Activated CD4-positive, alpha-beta T cell treated with anti-CD3 and anti-CD28 coated beads, Interleukin-2, Interleukin-4, amounts not matched to agents 100 ng/mL and 50 ng/mL, durations not matched to agents 16 hours and 8 hours (primary cell): ENCODE data around the gene GPLD1.
"Not testable (repeated sequence)": the region's sequence is repeated elsewhere in the genome, so short reads cannot be mapped to it uniquely, and the experiment has no call there.

Experiments used
- DNase-seq: peaks from one replicate; pipeline ENCODE4 v3.0.0-alpha.2; 2020; ENCODE audit warnings: low spot score

GPLD1 gene

GRCh38 chr6:24489470-24489869 lies at the start of gene GPLD1:
Gene GPLD1, minus strand, starts transcription at chr6:24489578. Its CDS starts 67 bp downstream, at chr6:24489511.
- no peak for DNase-seq

- DNase-seq, result no peak
Measured at GRCh38 chr6:24537771-24538385, 48.5 kb upstream of the GPLD1 start.

- no peak for DNase-seq
Measured at GRCh38 chr6:24537082-24537699, 47.8 kb upstream of the GPLD1 start.

- no peak for DNase-seq
Measured at GRCh38 chr6:24536466-24536865, 47.1 kb upstream of the GPLD1 start.

- no peak for DNase-seq
Measured at GRCh38 chr6:24535210-24535609, 45.8 kb upstream of the GPLD1 start.

- DNase-seq, result no peak
Measured at GRCh38 chr6:24534329-24534728, 45.0 kb upstream of the GPLD1 start.

GRCh38 chr6:24529985-24530384 lies 40.6 kb upstream of the GPLD1 start:
- no peak for DNase-seq

- peak; percentile 3 for DNase-seq
Measured at GRCh38 chr6:24524805-24525204, 35.4 kb upstream of the GPLD1 start.

- no peak for DNase-seq
Measured at GRCh38 chr6:24524329-24524728, 35.0 kb upstream of the GPLD1 start.

- no peak for DNase-seq
Measured at GRCh38 chr6:24522228-24523176, 33.1 kb upstream of the GPLD1 start.

- DNase-seq, result peak; percentile 34
Measured at GRCh38 chr6:24520929-24521546, 31.7 kb upstream of the GPLD1 start.

GRCh38 chr6:24517659-24518543 lies 28.5 kb upstream of the GPLD1 start:
- DNase-seq, result no peak

- no peak for DNase-seq
Measured at GRCh38 chr6:24513602-24514001, 24.2 kb upstream of the GPLD1 start.

GRCh38 chr6:24511976-24512375 lies 22.6 kb upstream of the GPLD1 start:
- not testable (repeated sequence) for DNase-seq

- DNase-seq, result no peak
Measured at GRCh38 chr6:24506814-24507520, 17.6 kb upstream of the GPLD1 start.

- no peak for DNase-seq
Measured at GRCh38 chr6:24504649-24505586, 15.5 kb upstream of the GPLD1 start.

GRCh38 chr6:24504287-24504648 lies 14.9 kb upstream of the GPLD1 start:
- no peak for DNase-seq

- DNase-seq, result no peak
Measured at GRCh38 chr6:24501914-24502313, 12.5 kb upstream of the GPLD1 start.

GRCh38 chr6:24501374-24501773 lies 12.0 kb upstream of the GPLD1 start:
- no peak for DNase-seq

GRCh38 chr6:24500683-24501082 lies 11.3 kb upstream of the GPLD1 start:
- DNase-seq, result no peak
